DND-41 (cell line): ENCODE results near the gene ABCA13.

Experiments used
- ATAC-seq: fragments of 200-7000 bp; cut with Tn5 transposase; 3 replicates; pipeline ENCODE4 v1.9.1; 2021; ENCODE audit warnings: low read depth; ENCODE audit not compliant: insufficient read depth
- DNase-seq: peaks from one replicate; pipeline ENCODE4 v3.0.0-alpha.2; 2020
- H2AFZ ChIP-seq: 2 replicates; pipeline ENCODE4 v1.6.0; 2012; ENCODE audit warnings: low read depth, low read length
- H3K27ac ChIP-seq: 2 replicates; pipeline ENCODE4 v1.5.1; 2012; ENCODE audit warnings: low read length, inconsistent platforms
- H3K27me3 ChIP-seq: fragments of 200-600 bp; sonication (generic); 2 replicates; pipeline ENCODE4 v1.6.0; 2012; ENCODE audit warnings: low read length, mild to moderate bottlenecking, inconsistent platforms; ENCODE audit not compliant: insufficient read depth, poor library complexity
- H3K36me3 ChIP-seq: 2 replicates; pipeline ENCODE4 v1.5.1; 2012; ENCODE audit warnings: low read length, inconsistent platforms; ENCODE audit not compliant: insufficient read depth
- H3K4me1 ChIP-seq: 2 replicates; pipeline ENCODE4 v1.5.1; 2012; ENCODE audit warnings: mild to moderate bottlenecking, low read length; ENCODE audit not compliant: insufficient read depth
- H3K4me2 ChIP-seq: 2 replicates; pipeline ENCODE4 v1.6.0; 2012; ENCODE audit warnings: mild to moderate bottlenecking, moderate library complexity, low read length, inconsistent platforms; ENCODE audit not compliant: insufficient read depth
- H3K4me3 ChIP-seq, 2 experiments: fragments of 200-600 bp in 1 of 2; shearing (Covaris generic) in 1 of 2; 2 replicates each; pipeline ENCODE4 v1.5.1; 2012 to 2016; ENCODE audit warnings: inconsistent platforms in 2 of 2, low read length in 2 of 2, mild to moderate bottlenecking in 2 of 2, low read depth in 1 of 2, moderate library complexity in 1 of 2
- H3K79me2 ChIP-seq: 2 replicates; pipeline ENCODE4 v1.6.0; 2012; ENCODE audit warnings: low read length, inconsistent platforms; ENCODE audit not compliant: insufficient read depth
- H3K9ac ChIP-seq: 2 replicates; pipeline ENCODE4 v1.6.0; 2012; ENCODE audit warnings: low read depth, mild to moderate bottlenecking, inconsistent platforms, low read length, moderate library complexity
- H3K9me3 ChIP-seq: 2 replicates; pipeline ENCODE4 v1.5.1; 2012; ENCODE audit warnings: low read length, moderate library complexity, mild to moderate bottlenecking, inconsistent platforms; ENCODE audit not compliant: insufficient read depth, severe bottlenecking
- H4K20me1 ChIP-seq: 2 replicates; pipeline ENCODE4 v1.6.0; 2012; ENCODE audit warnings: low read length; ENCODE audit not compliant: insufficient read depth
- CTCF ChIP-seq: IDR thresholded peaks from 2 replicates; pipeline ENCODE4 v1.5.1; 2012; ENCODE audit warnings: borderline replicate concordance, low read length, moderate library complexity, mild to moderate bottlenecking; ENCODE audit not compliant: poor library complexity, severe bottlenecking; ENCODE audit errors: extremely low read depth
- EZH2 ChIP-seq: IDR thresholded peaks from 3 replicates; pipeline ENCODE4 v1.6.1; 2012; ENCODE audit warnings: borderline replicate concordance, low read depth, mild to moderate bottlenecking, moderate library complexity, low read length, inconsistent platforms; ENCODE audit not compliant: severe bottlenecking

Gene ABCA13

GRCh38 chr7:48180981-48181380, 9.7 kb downstream of the ABCA13 start:
- ATAC-seq: no peak
- H3K4me2 ChIP-seq: no peak overlapping the region
- H3K9me3 ChIP-seq: no peaks in the 10 kb centered on the region

GRCh38 chr7:48182718-48183369, 11.6 kb downstream of the ABCA13 start:
- Histone ChIP-seq H2AFZ (no peak overlapping the region), H3K4me2 (no peak overlapping the region), H4K20me1 (no peaks in the 10 kb centered on the region), H3K36me3 (no peaks in the 10 kb centered on the region), H3K27ac (no peak overlapping the region), H3K9me3 (no peaks in the 10 kb centered on the region), H3K27me3 (no peaks in the 10 kb centered on the region), H3K4me3 (no peak overlapping the region), H3K79me2 (no peaks in the 10 kb centered on the region), H3K4me1 (no peaks in the 10 kb centered on the region), H3K9ac (no peak overlapping the region)
- TF ChIP-seq EZH2 (no peak), CTCF (no peak)
- DNase-seq (no peak), ATAC-seq (no peak)

More at GRCh38 chr7:48180981-48181380, 9.7 kb downstream of the ABCA13 start:
- no peaks in the 10 kb centered on the region for H3K36me3 ChIP-seq
- no peak overlapping the region for H3K9ac ChIP-seq
- no peaks in the 10 kb centered on the region for H3K27me3 ChIP-seq
- no peaks in the 10 kb centered on the region for H3K79me2 ChIP-seq
- no peaks in the 10 kb centered on the region for H4K20me1 ChIP-seq
- TF ChIP-seq EZH2 (no peak), CTCF (no peak)
- no peaks in the 10 kb centered on the region for H3K4me1 ChIP-seq
- DNase-seq: no peak
- H2AFZ ChIP-seq: no peak overlapping the region
- H3K27ac ChIP-seq: no peak overlapping the region
- H3K4me3 ChIP-seq: no peak overlapping the region

- Histone ChIP-seq H3K27ac (no peak overlapping the region), H2AFZ (no peak overlapping the region), H3K36me3 (no peaks in the 10 kb centered on the region), H3K9me3 (no peaks in the 10 kb centered on the region), H3K4me1 (no peaks in the 10 kb centered on the region), H3K4me3 (no peak overlapping the region), H4K20me1 (no peaks in the 10 kb centered on the region), H3K4me2 (no peak overlapping the region), H3K79me2 (no peaks in the 10 kb centered on the region), H3K9ac (no peak overlapping the region), H3K27me3 (no peaks in the 10 kb centered on the region)
- DNase-seq (no peak), ATAC-seq (no peak)
- TF ChIP-seq EZH2 (no peak), CTCF (no peak)
Measured at GRCh38 chr7:48183370-48183743, 12.1 kb downstream of the ABCA13 start.
